A673 (cell line): ENCODE results near the gene IQCM. TPM values are rescaled to one million over a fixed set of nuclear protein-coding genes. Genes with fewer than 3 reads are reported as not detected.
"Not testable (repeated sequence)": the region's sequence is repeated elsewhere in the genome, so short reads cannot be mapped to it uniquely, and the experiment has no call there.

ENCODE experiments used
- BruUV-seq: library from RNA; stranded (reverse); fragments of 400-500 nt; replicated peaks from 2 replicates; lab custom pipeline; 2021; lab: Mats Ljungman, UMichigan
- CTCF ChIA-PET: fragments of 300-600 bp; sonication (Branson Sonifier 250); formaldehyde crosslinking; loops from one replicate; lab custom pipeline; 2022; ENCODE audit warnings: antibody characterized with exemption; lab: Charles Lee
- POLR2A ChIA-PET: fragments of 300-600 bp; sonication (Branson Sonifier 250); formaldehyde crosslinking; loops from one replicate; lab custom pipeline; 2022; ENCODE audit warnings: antibody characterized with exemption; ENCODE audit not compliant: low non-redundant PET; lab: Charles Lee
- DNase-seq: peaks from one replicate; pipeline ENCODE4 v3.0.0-alpha.2; 2015; ENCODE audit warnings: low spot score
- H3K27ac ChIP-seq: fragments of 200-600 bp; sonication (generic); 2 replicates; pipeline ENCODE4 v1.5.1; 2016; ENCODE audit warnings: mixed run types, low read depth, mild to moderate bottlenecking, mixed read lengths, antibody characterized with exemption, low read length; ENCODE audit not compliant: poor library complexity, severe bottlenecking
- H3K27me3 ChIP-seq: fragments of 200-600 bp; sonication (generic); replicated peaks from 2 replicates; pipeline ENCODE4 v1.6.1; 2017; ENCODE audit warnings: mixed run types, low read depth, mild to moderate bottlenecking, mixed read lengths, antibody characterized with exemption, low read length; ENCODE audit not compliant: insufficient read depth, poor library complexity
- H3K36me3 ChIP-seq: fragments of 200-600 bp; sonication (generic); 2 replicates; pipeline ENCODE4 v1.6.1; 2016; ENCODE audit warnings: mixed run types, mild to moderate bottlenecking, mixed read lengths, antibody characterized with exemption, low read length; ENCODE audit not compliant: insufficient read depth, poor library complexity, severe bottlenecking
- H3K4me1 ChIP-seq: fragments of 200-600 bp; sonication (generic); 2 replicates; pipeline ENCODE4 v1.6.1; 2017; ENCODE audit warnings: mixed run types, mild to moderate bottlenecking, mixed read lengths, antibody characterized with exemption, low read length; ENCODE audit not compliant: insufficient read depth, poor library complexity, severe bottlenecking
- H3K4me3 ChIP-seq: fragments of 200-600 bp; sonication (generic); 2 replicates; pipeline ENCODE4 v1.5.1; 2016; ENCODE audit warnings: low read depth, mixed run types, mild to moderate bottlenecking, mixed read lengths, low read length; ENCODE audit not compliant: poor library complexity, severe bottlenecking
- H3K9me3 ChIP-seq: fragments of 200-600 bp; sonication (generic); 2 replicates; pipeline ENCODE4 v1.6.1; 2016; ENCODE audit warnings: mixed run types, low read depth, mild to moderate bottlenecking, mixed read lengths, antibody characterized with exemption, low read length; ENCODE audit not compliant: poor library complexity, severe bottlenecking
- CTCF ChIP-seq: fragments of 300-800, 200-600 bp; sonication (generic); conservative IDR thresholded peaks from 2 replicates; pipeline ENCODE4 v1.5.1; 2017; ENCODE audit warnings: low read depth, mild to moderate bottlenecking, antibody characterized with exemption, low read length, moderate library complexity, mixed read lengths
- EZH2 ChIP-seq: fragments of 200-600 bp; sonication (generic); IDR thresholded peaks from 2 replicates; pipeline ENCODE4 v1.6.1; 2017; ENCODE audit warnings: borderline replicate concordance, low read depth, mild to moderate bottlenecking, mixed read lengths, antibody characterized with exemption, low read length; ENCODE audit not compliant: poor library complexity, severe bottlenecking
- intact Hi-C: fragments of 100-400 bp; cut with micrococcal nuclease; formaldehyde crosslinking; loops from one replicate; pipeline ENCODE4 v1.10.0; 2022; ENCODE audit not compliant: unreplicated experiment
- total RNA-seq: library from RNA; stranded (reverse); gene quantifications from 2 replicates; pipeline ENCODE4 v1.2.3, GENCODE V29; 2021

Gene IQCM
- total RNA-seq, 1 experiment from 2014 or later, result not detected

- H3K4me1 ChIP-seq, result no peaks in the 10 kb centered on the region
- H3K9me3 ChIP-seq, result no peaks in the 10 kb centered on the region
- ChIA-PET CTCF (no interaction called here), POLR2A (no interaction called here)
- no peaks in the 10 kb centered on the region for H3K27me3 ChIP-seq
- H3K36me3 ChIP-seq, result no peaks in the 10 kb centered on the region
- TF ChIP-seq EZH2 (no peak), CTCF (no peak)
- no peak overlapping the region for H3K27ac ChIP-seq
- intact Hi-C loops, result no loop called here
- BruUV-seq, result no TSS peak
- H3K4me3 ChIP-seq, result no peak overlapping the region
- DNase-seq, result no peak
Measured at GRCh38 chr4:149512501-149512900, 303.1 kb downstream of the IQCM start.

- Histone ChIP-seq H3K36me3 (no peaks in the 10 kb centered on the region), H3K27ac (no peak overlapping the region), H3K27me3 (no peaks in the 10 kb centered on the region), H3K9me3 (no peaks in the 10 kb centered on the region), H3K4me1 (no peaks in the 10 kb centered on the region), H3K4me3 (no peak overlapping the region)
- DNase-seq, result no peak
- TF ChIP-seq EZH2, result no peak
- TF ChIP-seq CTCF, result no peak
- BruUV-seq, result no TSS peak
- ChIA-PET CTCF (interaction anchor here (0.7 kb wide), 1 partner anchor 386 kb away, joined by 3 read pairs; no protein-coding TSS in a partner anchor), POLR2A (no interaction called here)
- intact Hi-C loops, result no loop called here
Measured at GRCh38 chr4:149511558-149512298, 303.9 kb downstream of the IQCM start.

GRCh38 chr4:149507309-149507708, 308.3 kb downstream of the IQCM start:
- H3K4me3 ChIP-seq, H3K27ac ChIP-seq, BruUV-seq, H3K9me3 ChIP-seq, CTCF ChIA-PET, POLR2A ChIA-PET, DNase-seq, intact Hi-C loops, H3K36me3 ChIP-seq, H3K27me3 ChIP-seq, H3K4me1 ChIP-seq: not testable (repeated sequence)

- no peaks in the 10 kb centered on the region for H3K36me3 ChIP-seq
- DNase-seq, result no peak
- H3K4me3 ChIP-seq, result no peak overlapping the region
- H3K4me1 ChIP-seq, result no peaks in the 10 kb centered on the region
- no peak overlapping the region for H3K27ac ChIP-seq
- POLR2A ChIA-PET, result no interaction called here
- BruUV-seq, result no TSS peak
- H3K27me3 ChIP-seq, result no peaks in the 10 kb centered on the region
- no peaks in the 10 kb centered on the region for H3K9me3 ChIP-seq
- no peak for TF ChIP-seq CTCF
- TF ChIP-seq EZH2, result no peak
- CTCF ChIA-PET, result no interaction called here
- intact Hi-C loops, result no loop called here
Measured at GRCh38 chr4:149500806-149501205, 314.8 kb downstream of the IQCM start.
